CD4-positive, alpha-beta T cell (primary cell): ENCODE data around the gene ACER3. TPM values are rescaled to one million over a fixed set of nuclear protein-coding genes. Genes with fewer than 3 reads are reported as not detected.
"Not testable (repeated sequence)": the region's sequence is repeated elsewhere in the genome, so short reads cannot be mapped to it uniquely, and the experiment has no call there.

Experiments
- ATAC-seq: fragments of 200-7000 bp; cut with Tn5 transposase; one replicate; pipeline ENCODE4 v1.10.0; 2022; ENCODE audit warnings: mild to moderate bottlenecking; ENCODE audit not compliant: poor library complexity
- CTCF ChIA-PET: fragments of 350-600 bp; sonication (Branson Sonifier 250); formaldehyde crosslinking; loops from one replicate; lab custom pipeline; 2021; ENCODE audit warnings: antibody characterized with exemption, inconsistent platforms; lab: Charles Lee
- POLR2A ChIA-PET: fragments of 350-600 bp; sonication (Branson Sonifier 250); formaldehyde crosslinking; loops from one replicate; lab custom pipeline; 2021; ENCODE audit warnings: antibody characterized with exemption, inconsistent platforms; lab: Charles Lee
- DNase-seq, 14 experiments: peaks; one replicate each; pipeline ENCODE4 v3.0.0-alpha.2; 2013 to 2020; ENCODE audit warnings: mixed read lengths in 2 of 14
- H3K27ac ChIP-seq, 2 donors: one replicate each; pipeline versions ENCODE4 v1.5.1 to v1.7.0; 2013; ENCODE audit warnings: low read length in 2 of 2, low read depth in 1 of 2, mild to moderate bottlenecking in 1 of 2
- H3K27me3 ChIP-seq, 2 experiments: 1 replicate in 1 of 2; 2 replicates in 1 of 2; pipeline versions ENCODE4 v1.6.1 to v1.7.0; 2013; ENCODE audit warnings: low read length in 2 of 2, control low read depth in 1 of 2, mild to moderate bottlenecking in 1 of 2, moderate library complexity in 1 of 2; ENCODE audit not compliant: insufficient read depth in 2 of 2, control insufficient read depth in 1 of 2
- H3K36me3 ChIP-seq: one replicate; pipeline ENCODE4 v1.6.1; 2013; ENCODE audit warnings: low read length, control low read depth; ENCODE audit not compliant: insufficient read depth
- H3K4me1 ChIP-seq: one replicate; pipeline ENCODE4 v1.6.1; 2013; ENCODE audit warnings: low read length, control low read depth; ENCODE audit not compliant: insufficient read depth
- H3K4me3 ChIP-seq: one replicate; pipeline ENCODE4 v1.5.1; 2013; ENCODE audit warnings: mild to moderate bottlenecking, low read length, moderate library complexity
- H3K9me3 ChIP-seq, 2 experiments: 1 replicate in 1 of 2; 2 replicates in 1 of 2; pipeline versions ENCODE4 v1.6.1 to v1.7.0; 2013; ENCODE audit warnings: low read length in 2 of 2, mild to moderate bottlenecking in 2 of 2, control low read depth in 1 of 2, moderate library complexity in 1 of 2; ENCODE audit not compliant: control insufficient read depth in 1 of 2, insufficient read depth in 1 of 2
- H3K27ac Mint-ChIP-seq: one replicate; pipeline ENCODE4 v1.8.0; 2020; ENCODE audit warnings: mixed read lengths
- H3K27me3 Mint-ChIP-seq: one replicate; pipeline ENCODE4 v1.8.0; 2021; ENCODE audit warnings: mixed read lengths
- H3K36me3 Mint-ChIP-seq: one replicate; pipeline ENCODE4 v1.8.0; 2021; ENCODE audit warnings: low read depth, mixed read lengths
- H3K4me1 Mint-ChIP-seq: one replicate; pipeline ENCODE4 v1.8.0; 2021; ENCODE audit warnings: low read depth, mixed read lengths
- H3K4me3 Mint-ChIP-seq: one replicate; pipeline ENCODE4 v1.8.0; 2020; ENCODE audit warnings: mild to moderate bottlenecking, mixed read lengths
- H3K9me3 Mint-ChIP-seq: one replicate; pipeline ENCODE4 v1.8.0; 2020; ENCODE audit warnings: mixed read lengths
- intact Hi-C, 2 experiments: fragments of 100-400 bp; cut with DNase I in 1 of 2; cut with micrococcal nuclease in 1 of 2; formaldehyde crosslinking; loops; one replicate each; pipeline versions ENCODE4 v1.15.1 to v1.9.0; 2023 to 2025; cut with DNase I, micrococcal nuclease
- polyA plus RNA-seq, 2 donors: library from polyadenylated mRNA; unstranded; fragments of 120-200 nt; gene quantifications; one replicate each; pipeline ENCODE4 v1.2.1, GENCODE V29; 2013
- total RNA-seq, 174 experiments: library from RNA in 2 of 174; stranded (reverse) in 2 of 174; gene quantifications; one replicate each; pipeline ENCODE4 v1.2.3 and lab custom pipeline; 2021 to 2026
- TF ChIP-seq, protein P1 (sequence below): fragments of 200-600 bp; IDR thresholded peaks from one replicate; pipeline ENCODE4 v1.8.0; 2022; ENCODE audit warnings: antibody characterized with exemption, mild to moderate bottlenecking

The ACER3 gene
- total RNA-seq = 1 to 10 TPM; 6.4 to 7.0 TPM
- polyA plus RNA-seq (2013, experiment 1 of 2) = 6.4 TPM
- 6.1 TPM for polyA plus RNA-seq (2013, experiment 2 of 2)
- 5.1 to 36.3 (median 16.8) reads per million in 172 experiments for total RNA-seq (lab: John Stamatoyannopoulos, UW)

- H3K27ac Mint-ChIP-seq = peak within 1 kb of the TSS; percentile 75
- peaks cover 28% of the 10 kb centered on the region for H3K4me1 Mint-ChIP-seq
- peak within 1 kb of the TSS; percentile 89 for H3K4me3 Mint-ChIP-seq
- no peaks in the 10 kb centered on the region for H3K36me3 Mint-ChIP-seq
- Histone ChIP-seq H3K4me1 (peaks cover 19% of the 10 kb centered on the region), H3K4me3 (peak within 1 kb of the TSS; percentile 86), H3K27me3 (no peaks in the 10 kb centered on the region), H3K27ac (peak within 1 kb of the TSS in 1 of 2 donors; percentile 39), H3K36me3 (no peaks in the 10 kb centered on the region), H3K9me3 (no peaks in the 10 kb centered on the region)
- TF ChIP-seq, protein P1, sequence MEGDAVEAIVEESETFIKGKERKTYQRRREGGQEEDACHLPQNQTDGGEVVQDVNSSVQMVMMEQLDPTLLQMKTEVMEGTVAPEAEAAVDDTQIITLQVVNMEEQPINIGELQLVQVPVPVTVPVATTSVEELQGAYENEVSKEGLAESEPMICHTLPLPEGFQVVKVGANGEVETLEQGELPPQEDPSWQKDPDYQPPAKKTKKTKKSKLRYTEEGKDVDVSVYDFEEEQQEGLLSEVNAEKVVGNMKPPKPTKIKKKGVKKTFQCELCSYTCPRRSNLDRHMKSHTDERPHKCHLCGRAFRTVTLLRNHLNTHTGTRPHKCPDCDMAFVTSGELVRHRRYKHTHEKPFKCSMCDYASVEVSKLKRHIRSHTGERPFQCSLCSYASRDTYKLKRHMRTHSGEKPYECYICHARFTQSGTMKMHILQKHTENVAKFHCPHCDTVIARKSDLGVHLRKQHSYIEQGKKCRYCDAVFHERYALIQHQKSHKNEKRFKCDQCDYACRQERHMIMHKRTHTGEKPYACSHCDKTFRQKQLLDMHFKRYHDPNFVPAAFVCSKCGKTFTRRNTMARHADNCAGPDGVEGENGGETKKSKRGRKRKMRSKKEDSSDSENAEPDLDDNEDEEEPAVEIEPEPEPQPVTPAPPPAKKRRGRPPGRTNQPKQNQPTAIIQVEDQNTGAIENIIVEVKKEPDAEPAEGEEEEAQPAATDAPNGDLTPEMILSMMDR = no peak
- H3K27me3 Mint-ChIP-seq = no peaks in the 10 kb centered on the region
- ChIA-PET CTCF (no interaction called here), POLR2A (no interaction called here)
- ATAC-seq (peak; percentile 93), DNase-seq (peak; percentile 33 to 93 (median 76))
- H3K9me3 Mint-ChIP-seq = no peaks in the 10 kb centered on the region
- intact Hi-C loops = loop anchor here in 1 of 2 experiments (5.0 kb wide), 1 partner anchor 776 kb away; the partner anchor contains the start of gene CLNS1A
Observed at GRCh38 chr11:76860539-76861475, at the start of gene ACER3. Gene ACER3, plus strand, starts transcription at chr11:76860918. Its CDS starts 59 bp downstream, at chr11:76860977.

DNA sequence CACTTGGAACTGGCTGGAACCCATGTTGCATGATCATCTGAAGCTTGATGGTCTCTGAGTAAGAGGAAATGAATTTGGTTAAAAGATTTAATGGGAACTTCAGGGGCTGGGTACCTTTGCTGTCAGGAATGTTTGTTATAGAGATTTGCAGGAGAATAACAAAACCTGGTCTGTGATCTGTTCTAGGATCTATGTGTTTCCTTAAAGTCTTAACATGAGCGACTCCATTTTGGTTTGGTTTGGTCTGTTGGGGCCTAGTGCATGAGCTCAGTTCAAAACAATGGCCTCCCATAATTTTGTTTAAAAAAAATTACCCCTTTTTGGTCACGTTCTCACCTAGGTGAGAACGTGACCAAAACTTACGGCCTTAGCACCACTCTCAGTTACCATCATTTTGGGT lies 49.5 kb upstream of the ACER3 start:
- Mint-ChIP-seq H3K27me3 (peaks cover 5% of the 10 kb centered on the region), H3K4me3 (no peak overlapping the region), H3K9me3 (peaks cover 6% of the 10 kb centered on the region), H3K36me3 (no peaks in the 10 kb centered on the region), H3K4me1 (peaks cover 16% of the 10 kb centered on the region), H3K27ac (no peak overlapping the region)
- no peaks in the 10 kb centered on the region for H3K36me3 ChIP-seq
- ChIA-PET POLR2A (no interaction called here), CTCF (no interaction called here)
- H3K27ac ChIP-seq = no peak overlapping the region
- peaks cover 3% of the 10 kb centered on the region for H3K4me1 ChIP-seq
- H3K4me3 ChIP-seq = no peak overlapping the region
- H3K9me3 ChIP-seq = peaks cover 4 to 8% of the 10 kb centered on the region in 2 experiments
- intact Hi-C loops = loop anchor here in 1 of 2 experiments (5.0 kb wide), 1 partner anchor 106 kb away; no protein-coding TSS in a partner anchor
- DNase-seq = no peak
- no peak for ATAC-seq
- no peaks in the 10 kb centered on the region for H3K27me3 ChIP-seq
- TF ChIP-seq, protein P1 = no peak

DNA sequence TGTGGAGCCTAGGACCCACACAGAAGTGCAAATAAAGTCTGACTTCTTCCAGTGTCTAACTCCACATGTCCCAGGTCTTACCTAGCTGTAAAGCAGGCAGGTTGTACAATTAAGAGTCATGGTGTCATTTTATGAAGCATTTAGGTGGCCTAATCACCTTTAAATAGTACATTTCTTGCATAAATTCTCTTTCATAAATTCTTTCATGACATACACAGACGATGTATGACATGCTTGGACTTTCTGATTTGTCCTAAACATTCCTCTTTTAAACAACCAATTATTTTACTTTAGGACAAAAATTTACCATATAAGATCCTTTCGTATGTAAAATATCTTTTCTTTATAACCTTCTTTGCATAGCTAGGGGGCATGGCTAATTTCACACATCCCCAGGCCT lies 46.3 kb upstream of the ACER3 start:
- intact Hi-C loops = loop anchor here in 1 of 2 experiments (5.0 kb wide), 1 partner anchor 103 kb away; no protein-coding TSS in a partner anchor
- Mint-ChIP-seq H3K27me3 (peaks cover 2% of the 10 kb centered on the region), H3K36me3 (no peaks in the 10 kb centered on the region), H3K4me1 (peaks cover 6% of the 10 kb centered on the region), H3K9me3 (peaks cover 7% of the 10 kb centered on the region), H3K4me3 (no peak overlapping the region), H3K27ac (no peak overlapping the region)
- H3K4me3 ChIP-seq = no peak overlapping the region
- ATAC-seq (no peak), DNase-seq (no peak)
- peaks cover 4 to 8% of the 10 kb centered on the region in 2 experiments for H3K9me3 ChIP-seq
- CTCF ChIA-PET = no interaction called here
- no peaks in the 10 kb centered on the region for H3K36me3 ChIP-seq
- TF ChIP-seq, protein P1 = no peak
- H3K27ac ChIP-seq = no peak overlapping the region
- no peaks in the 10 kb centered on the region for H3K4me1 ChIP-seq
- POLR2A ChIA-PET = no interaction called here
- H3K27me3 ChIP-seq = no peaks in the 10 kb centered on the region

- H3K36me3 ChIP-seq, DNase-seq, H3K27ac ChIP-seq, H3K27me3 Mint-ChIP-seq, H3K36me3 Mint-ChIP-seq, H3K9me3 ChIP-seq, POLR2A ChIA-PET, H3K4me1 Mint-ChIP-seq, H3K4me3 ChIP-seq, H3K9me3 Mint-ChIP-seq, H3K4me1 ChIP-seq, H3K4me3 Mint-ChIP-seq, intact Hi-C loops, H3K27me3 ChIP-seq, CTCF ChIA-PET, ATAC-seq, H3K27ac Mint-ChIP-seq: not testable (repeated sequence)
Observed at GRCh38 chr11:76815678-76816077, 45.0 kb upstream of the ACER3 start.
